ENCODE data around the gene CLK2. TPM values are rescaled to one million over a fixed set of nuclear protein-coding genes. Genes with fewer than 3 reads are reported as not detected.

CLK2 gene
- total and polyA plus RNA-seq, 9 of the 15 experiments (the other 6 are each of a cell fraction or from before 2014, with no cell fraction given): 13.5 to 81.4 (median 39.6) TPM

DNA sequence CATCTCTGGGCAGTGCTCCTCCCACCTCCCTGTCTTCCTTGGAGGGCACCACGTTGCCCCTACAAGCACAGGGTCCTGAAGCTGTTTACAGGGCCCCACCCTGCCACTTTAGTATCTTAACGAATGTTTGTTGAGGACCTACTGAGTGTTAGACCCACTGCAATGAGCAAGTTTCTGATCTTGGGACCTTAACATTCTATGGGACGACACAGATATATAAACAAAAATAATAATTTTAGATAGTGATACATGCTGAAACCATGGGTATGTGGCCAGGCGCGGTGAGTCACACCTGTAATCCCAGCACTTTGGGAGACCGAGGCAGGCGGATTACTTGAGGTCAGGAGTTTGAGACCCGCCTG lies 28.2 kb downstream of the CLK2 start (continued):
- TF ChIP-seq, protein P1, sequence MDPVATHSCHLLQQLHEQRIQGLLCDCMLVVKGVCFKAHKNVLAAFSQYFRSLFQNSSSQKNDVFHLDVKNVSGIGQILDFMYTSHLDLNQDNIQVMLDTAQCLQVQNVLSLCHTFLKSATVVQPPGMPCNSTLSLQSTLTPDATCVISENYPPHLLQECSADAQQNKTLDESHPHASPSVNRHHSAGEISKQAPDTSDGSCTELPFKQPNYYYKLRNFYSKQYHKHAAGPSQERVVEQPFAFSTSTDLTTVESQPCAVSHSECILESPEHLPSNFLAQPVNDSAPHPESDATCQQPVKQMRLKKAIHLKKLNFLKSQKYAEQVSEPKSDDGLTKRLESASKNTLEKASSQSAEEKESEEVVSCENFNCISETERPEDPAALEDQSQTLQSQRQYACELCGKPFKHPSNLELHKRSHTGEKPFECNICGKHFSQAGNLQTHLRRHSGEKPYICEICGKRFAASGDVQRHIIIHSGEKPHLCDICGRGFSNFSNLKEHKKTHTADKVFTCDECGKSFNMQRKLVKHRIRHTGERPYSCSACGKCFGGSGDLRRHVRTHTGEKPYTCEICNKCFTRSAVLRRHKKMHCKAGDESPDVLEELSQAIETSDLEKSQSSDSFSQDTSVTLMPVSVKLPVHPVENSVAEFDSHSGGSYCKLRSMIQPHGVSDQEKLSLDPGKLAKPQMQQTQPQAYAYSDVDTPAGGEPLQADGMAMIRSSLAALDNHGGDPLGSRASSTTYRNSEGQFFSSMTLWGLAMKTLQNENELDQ (CRISPR knock-in tag; IDR thresholded peaks at IDR 0.05; ENCODE audit: borderline replicate concordance): no peak
- TF ChIP-seq ELF1 (tag; IDR thresholded peaks at IDR 0.05): peak; percentile 10; the same call in 1 of the 2 replicates
- TF ChIP-seq TCF7 (IDR thresholded peaks at IDR 0.05; ENCODE audit: borderline replicate concordance): no peak
- TF ChIP-seq U2AF2 (optimal IDR thresholded peaks at IDR 0.05; ENCODE audit: low read depth, low read length): no peak
- TF ChIP-seq, protein P2, sequence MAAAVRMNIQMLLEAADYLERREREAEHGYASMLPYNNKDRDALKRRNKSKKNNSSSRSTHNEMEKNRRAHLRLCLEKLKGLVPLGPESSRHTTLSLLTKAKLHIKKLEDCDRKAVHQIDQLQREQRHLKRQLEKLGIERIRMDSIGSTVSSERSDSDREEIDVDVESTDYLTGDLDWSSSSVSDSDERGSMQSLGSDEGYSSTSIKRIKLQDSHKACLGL (CRISPR knock-in tag; IDR thresholded peaks at IDR 0.05; ENCODE audit: borderline replicate concordance, poor library complexity, severe bottlenecking): no peak
- TF ChIP-seq TEAD1 (CRISPR knock-in tag; IDR thresholded peaks at IDR 0.05): no peak
- no peak for TF ChIP-seq ZNF764 (CRISPR knock-in tag; IDR thresholded peaks at IDR 0.05; ENCODE audit: low read depth)
- no peak for TF ChIP-seq FOXM1 (IDR thresholded peaks at IDR 0.05; ENCODE audit: low read depth)
- TF ChIP-seq FOXM1 (CRISPR knock-in tag; IDR thresholded peaks at IDR 0.05; ENCODE audit: low read depth): no peak
- no peak for TF ChIP-seq KDM4B (IDR thresholded peaks at IDR 0.05; ENCODE audit: borderline replicate concordance in 2 of 2, low read depth in 1 of 2)
- TF ChIP-seq, protein P3, sequence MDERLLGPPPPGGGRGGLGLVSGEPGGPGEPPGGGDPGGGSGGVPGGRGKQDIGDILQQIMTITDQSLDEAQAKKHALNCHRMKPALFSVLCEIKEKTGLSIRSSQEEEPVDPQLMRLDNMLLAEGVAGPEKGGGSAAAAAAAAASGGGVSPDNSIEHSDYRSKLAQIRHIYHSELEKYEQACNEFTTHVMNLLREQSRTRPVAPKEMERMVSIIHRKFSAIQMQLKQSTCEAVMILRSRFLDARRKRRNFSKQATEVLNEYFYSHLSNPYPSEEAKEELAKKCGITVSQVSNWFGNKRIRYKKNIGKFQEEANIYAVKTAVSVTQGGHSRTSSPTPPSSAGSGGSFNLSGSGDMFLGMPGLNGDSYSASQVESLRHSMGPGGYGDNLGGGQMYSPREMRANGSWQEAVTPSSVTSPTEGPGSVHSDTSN (CRISPR knock-in tag; IDR thresholded peaks at IDR 0.05; ENCODE audit: low read depth): no peak
- TF ChIP-seq, protein P3 (tag; conservative IDR thresholded peaks at IDR 0.05; ENCODE audit: low read depth): no peak
- TF ChIP-seq FIP1L1 (IDR thresholded peaks at IDR 0.05; ENCODE audit: low read depth, low read length, poor library complexity, severe bottlenecking): no peak
- no peak for TF ChIP-seq TARDBP (IDR thresholded peaks at IDR 0.05)
- TF ChIP-seq RBFOX2 (IDR thresholded peaks at IDR 0.05; ENCODE audit: low read depth, low read length): no peak
- no peak for TF ChIP-seq EGR1 (conservative IDR thresholded peaks at IDR 0.05)
- no peak for TF ChIP-seq NONO (IDR thresholded peaks at IDR 0.05; ENCODE audit: low read depth in 2 of 2, low read length in 1 of 2)
- TF ChIP-seq, protein P4, sequence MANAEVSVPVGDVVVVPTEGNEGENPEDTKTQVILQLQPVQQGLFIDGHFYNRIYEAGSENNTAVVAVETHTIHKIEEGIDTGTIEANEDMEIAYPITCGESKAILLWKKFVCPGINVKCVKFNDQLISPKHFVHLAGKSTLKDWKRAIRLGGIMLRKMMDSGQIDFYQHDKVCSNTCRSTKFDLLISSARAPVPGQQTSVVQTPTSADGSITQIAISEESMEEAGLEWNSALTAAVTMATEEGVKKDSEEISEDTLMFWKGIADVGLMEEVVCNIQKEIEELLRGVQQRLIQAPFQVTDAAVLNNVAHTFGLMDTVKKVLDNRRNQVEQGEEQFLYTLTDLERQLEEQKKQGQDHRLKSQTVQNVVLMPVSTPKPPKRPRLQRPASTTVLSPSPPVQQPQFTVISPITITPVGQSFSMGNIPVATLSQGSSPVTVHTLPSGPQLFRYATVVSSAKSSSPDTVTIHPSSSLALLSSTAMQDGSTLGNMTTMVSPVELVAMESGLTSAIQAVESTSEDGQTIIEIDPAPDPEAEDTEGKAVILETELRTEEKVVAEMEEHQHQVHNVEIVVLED (CRISPR knock-in tag; IDR thresholded peaks at IDR 0.05): no peak
- no peak for TF ChIP-seq SMARCB1 (IDR thresholded peaks at IDR 0.05; ENCODE audit: insufficient read length, low read depth)
- no peak for TF ChIP-seq TAF9B (IDR thresholded peaks at IDR 0.05; ENCODE audit: partially characterized antibody)
- no peak for TF ChIP-seq CEBPG (CRISPR knock-in tag; IDR thresholded peaks at IDR 0.05)
- no peak for TF ChIP-seq CEBPG (tag; conservative IDR thresholded peaks at IDR 0.05 in 1 of 2, IDR thresholded peaks at IDR 0.05 in 1 of 2)
